Spleen (tissue), 7 donors: ENCODE measurements around the gene PPM1H.

ENCODE experiments used
- CTCF ChIP-seq, 11 experiments: fragments of 200-600 bp in 7 of 11; fragments of 450-650 bp in 4 of 11; sonication (generic) in 4 of 11; IDR thresholded peaks in 8 of 11; conservative IDR thresholded peaks in 3 of 11; 1 replicate in 7 of 11; 2 replicates in 4 of 11; pipeline versions ENCODE4 v1.4.0 to v1.8.0; 2016 to 2021; ENCODE audit warnings: antibody characterized with exemption in 11 of 11, inconsistent platforms in 4 of 11, mild to moderate bottlenecking in 1 of 11
- POLR2A ChIP-seq, 3 donors: fragments of 450-650 bp; IDR thresholded peaks; one replicate each; pipeline ENCODE4 v1.5.1; 2017; ENCODE audit warnings: antibody characterized with exemption in 3 of 3, mild to moderate bottlenecking in 1 of 3
- POLR2AphosphoS5 ChIP-seq, 3 donors: sonication (generic); formaldehyde crosslinking; IDR thresholded peaks; one replicate each; pipeline ENCODE4 v1.5.1; 2017; ENCODE audit warnings: antibody characterized with exemption in 3 of 3
- donor health status: DM: no; HTN: no; CAD: no; lungs with moderate emphysema.
- donor health status: DM: no; HTN: no; CAD: no.
- donor health status: DM: no; HTN: no; CAD: no.

- no peak for TF ChIP-seq CTCF (IDR thresholded peaks at IDR 0.05 in 8 of 11, conservative IDR thresholded peaks at IDR 0.05 in 3 of 11)
- TF ChIP-seq POLR2A (IDR thresholded peaks at IDR 0.05), result no peak
- no peak for TF ChIP-seq POLR2AphosphoS5 (IDR thresholded peaks at IDR 0.05)
Measured at GRCh38 chr12:62659453-62660295, 275.3 kb downstream of the PPM1H start.
